Measurements from ENCODE around the gene C21orf91.

C21orf91 gene

DNA sequence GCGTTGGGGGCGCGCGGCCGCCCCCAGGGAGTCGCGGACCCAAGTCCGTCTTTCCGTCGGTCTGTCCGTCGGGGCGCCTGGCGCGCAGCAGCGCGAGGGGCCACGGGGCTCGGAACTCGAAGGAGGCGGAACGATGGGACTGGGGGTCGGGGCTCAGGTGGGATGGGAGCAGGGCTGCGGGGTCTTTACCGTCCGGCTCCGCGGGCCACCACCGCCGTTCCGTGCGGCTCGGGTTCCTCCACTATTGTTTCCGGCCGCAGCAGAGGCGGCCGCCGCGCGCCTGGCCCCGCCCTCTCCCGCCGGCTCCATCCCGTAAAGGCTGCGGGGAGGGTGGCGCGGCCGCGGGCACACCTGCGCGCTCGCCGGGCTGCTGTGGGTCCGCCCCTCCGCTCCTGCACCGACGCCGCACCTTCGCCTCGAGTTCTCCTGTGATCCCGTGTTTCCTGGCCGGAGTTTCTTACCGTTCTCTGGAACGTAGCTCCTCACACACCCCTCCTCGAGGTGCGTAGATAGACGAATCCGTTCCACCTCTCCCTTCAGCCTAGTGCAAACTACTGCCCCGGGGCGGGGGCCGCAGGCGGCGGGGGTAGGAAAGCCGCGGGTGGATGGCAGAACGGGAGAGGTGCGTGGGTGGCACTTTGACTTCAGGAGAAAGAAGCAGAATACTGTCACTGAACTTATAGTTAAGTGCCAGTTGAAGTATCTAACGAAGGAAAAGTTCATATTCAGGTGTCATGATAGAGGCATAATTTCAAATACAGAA, at the start of gene C21orf91:
TSS of gene C21orf91 (minus strand) at position 243 of the 763 bp plus-strand sequence. CDS start 1,038 bp downstream, outside the sequence.
- peak; percentile 74 to 89 for DNase-seq

DNA sequence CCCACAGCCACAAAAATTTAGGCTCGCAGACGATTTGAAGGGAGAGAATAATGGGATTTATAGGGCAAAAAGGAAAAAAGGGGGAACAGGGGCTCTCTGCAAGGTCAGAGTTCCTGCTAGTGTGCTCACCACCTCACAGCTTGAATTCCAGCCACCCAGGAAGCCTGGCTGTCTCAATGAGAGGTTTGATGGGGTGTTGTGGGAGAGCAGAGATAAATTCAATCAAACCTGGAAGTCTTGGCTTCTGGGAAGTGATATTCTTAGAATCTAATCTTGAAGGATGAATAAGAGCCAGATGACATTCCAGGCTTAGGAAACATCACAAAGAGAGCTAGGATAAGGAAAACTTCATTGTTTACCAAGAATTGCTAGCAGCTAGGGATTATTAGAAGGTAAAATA, 47.4 kb upstream of the C21orf91 start:
- no peak for DNase-seq

DNA sequence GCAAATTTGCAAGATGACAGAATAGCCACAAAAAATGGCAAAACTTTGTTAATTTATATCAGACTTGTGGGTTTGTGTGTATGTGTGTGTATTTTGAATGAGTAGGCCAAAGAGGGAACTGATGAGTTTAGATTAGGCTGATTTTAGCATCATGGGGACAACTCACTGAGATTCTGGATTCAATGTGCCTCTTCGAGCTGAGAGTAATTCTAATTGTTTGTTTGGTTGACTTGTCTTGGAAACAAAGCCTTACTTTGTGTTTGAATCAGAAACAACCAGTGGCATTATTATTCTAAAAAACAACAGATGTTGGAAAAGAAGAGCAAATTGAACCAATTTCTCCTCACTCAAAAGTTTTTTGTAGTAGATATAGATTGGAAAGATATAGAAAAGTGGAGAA, 40.5 kb upstream of the C21orf91 start:
- no peak for DNase-seq

DNA sequence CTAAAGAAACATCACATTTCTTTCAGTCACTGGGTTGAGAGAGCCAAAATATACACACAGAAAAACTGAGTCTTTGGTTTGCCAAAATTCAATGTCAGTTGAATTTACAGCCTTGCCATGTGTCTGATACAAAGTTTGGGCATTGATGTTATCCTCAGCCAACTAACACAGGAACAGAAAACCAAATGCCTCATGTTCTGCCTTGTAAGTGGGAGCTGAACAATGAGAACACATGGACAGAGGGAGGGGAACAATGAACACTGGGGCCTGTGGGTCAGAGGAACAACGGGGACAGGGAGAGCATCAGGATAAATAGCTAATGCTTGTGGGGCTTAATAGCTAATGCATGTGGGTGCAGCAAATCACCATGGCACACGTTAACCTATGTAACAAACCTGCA, 39.6 kb upstream of the C21orf91 start:
- DNase-seq = no peak

DNA sequence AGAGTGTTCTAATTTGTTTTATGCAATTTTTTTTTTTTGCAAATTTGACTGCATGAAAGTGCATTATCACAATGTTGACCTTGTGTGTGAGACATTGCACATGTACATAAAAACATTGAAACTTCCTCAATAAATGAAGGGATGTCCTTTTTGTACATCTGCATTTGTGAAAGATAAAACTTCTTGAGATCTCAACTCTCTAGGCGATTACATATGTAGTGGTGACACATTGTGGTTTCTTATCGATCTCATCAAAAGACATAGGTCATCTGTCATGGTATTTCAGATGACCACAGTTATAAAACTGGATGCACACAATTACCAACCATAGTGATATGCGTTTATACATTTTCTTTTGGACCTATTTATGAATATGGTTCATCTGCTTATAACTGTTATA, 35.6 kb upstream of the C21orf91 start:
- DNase-seq = no peak

DNA sequence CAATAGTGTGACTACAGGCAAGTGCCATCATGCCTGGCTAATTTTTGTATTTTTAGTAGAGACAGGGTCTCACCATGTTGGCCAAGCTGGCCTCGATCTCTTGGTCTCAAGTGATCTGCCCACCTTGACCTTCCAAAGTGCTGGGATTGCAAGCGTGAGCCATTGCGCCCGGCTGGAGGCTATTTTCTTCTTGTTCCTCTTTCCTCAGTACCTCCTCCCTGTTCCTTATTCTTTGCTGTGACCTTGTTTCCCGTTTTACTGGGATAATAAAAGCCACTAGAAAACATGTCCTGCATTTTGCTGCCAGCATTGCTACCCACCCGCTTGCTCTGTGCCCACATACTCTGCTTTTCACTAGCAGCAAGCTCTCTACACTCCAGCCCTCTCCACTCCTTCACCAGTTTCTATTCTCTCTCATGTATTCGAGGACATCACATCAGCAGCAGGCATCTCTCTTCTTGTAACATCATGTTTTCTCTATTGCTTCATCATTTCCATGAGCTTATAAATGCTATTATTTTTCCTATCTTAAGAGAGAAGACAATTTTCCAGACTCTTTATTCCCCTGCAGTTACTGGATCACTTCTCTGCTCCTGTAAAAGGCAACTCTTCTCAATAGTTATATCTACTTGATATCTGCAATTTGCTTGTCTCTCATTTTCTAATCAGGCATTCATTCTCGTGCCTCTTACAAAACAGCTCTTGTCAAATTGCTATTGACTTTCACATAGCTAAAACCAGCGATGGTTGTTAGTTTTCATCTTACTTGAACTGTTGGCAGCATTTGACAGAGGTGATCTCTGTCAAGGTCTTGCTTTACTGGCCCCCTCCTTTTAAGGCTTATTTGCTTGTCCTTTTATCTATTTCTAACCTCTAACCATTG, 34.5 kb upstream of the C21orf91 start:
- no peak for DNase-seq

DNA sequence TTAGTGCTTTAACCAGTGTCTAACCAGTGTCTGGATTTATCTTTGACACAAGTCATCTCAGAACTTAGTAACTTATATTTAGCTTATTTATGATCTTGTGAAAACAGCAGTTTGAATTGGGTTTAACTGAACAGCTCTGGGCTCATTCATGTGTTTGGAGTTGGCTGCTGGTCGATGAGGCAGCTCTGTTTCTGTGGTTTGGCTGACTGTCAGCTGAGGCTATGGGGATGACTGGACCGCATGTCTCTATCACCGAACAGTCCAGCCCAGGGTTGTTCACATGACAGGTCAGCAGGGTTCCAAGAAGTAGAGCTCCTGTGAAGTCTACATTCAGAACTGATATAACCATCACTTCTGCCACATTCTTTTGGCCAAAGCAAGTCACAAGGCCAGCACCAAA, 29.1 kb upstream of the C21orf91 start:
- no peak for DNase-seq

DNA sequence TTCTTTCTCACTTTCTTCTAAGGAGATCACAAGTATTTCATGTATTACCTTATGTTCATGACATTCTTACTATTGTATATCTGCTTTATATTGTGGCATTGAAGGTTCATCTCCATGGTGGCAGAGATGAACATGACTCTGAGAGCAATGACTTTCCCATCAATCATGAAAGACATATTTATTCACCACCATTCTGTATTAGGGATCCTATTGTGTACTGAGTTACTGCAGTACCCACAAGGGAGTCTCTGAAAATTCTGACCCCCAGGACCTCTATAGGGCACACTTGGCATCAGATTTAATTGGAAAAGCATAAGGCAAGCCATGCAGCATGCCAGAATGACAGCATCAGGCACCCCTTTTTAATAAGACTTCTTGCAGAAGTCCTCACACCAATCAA, 21.9 kb upstream of the C21orf91 start:
- DNase-seq = no peak

DNA sequence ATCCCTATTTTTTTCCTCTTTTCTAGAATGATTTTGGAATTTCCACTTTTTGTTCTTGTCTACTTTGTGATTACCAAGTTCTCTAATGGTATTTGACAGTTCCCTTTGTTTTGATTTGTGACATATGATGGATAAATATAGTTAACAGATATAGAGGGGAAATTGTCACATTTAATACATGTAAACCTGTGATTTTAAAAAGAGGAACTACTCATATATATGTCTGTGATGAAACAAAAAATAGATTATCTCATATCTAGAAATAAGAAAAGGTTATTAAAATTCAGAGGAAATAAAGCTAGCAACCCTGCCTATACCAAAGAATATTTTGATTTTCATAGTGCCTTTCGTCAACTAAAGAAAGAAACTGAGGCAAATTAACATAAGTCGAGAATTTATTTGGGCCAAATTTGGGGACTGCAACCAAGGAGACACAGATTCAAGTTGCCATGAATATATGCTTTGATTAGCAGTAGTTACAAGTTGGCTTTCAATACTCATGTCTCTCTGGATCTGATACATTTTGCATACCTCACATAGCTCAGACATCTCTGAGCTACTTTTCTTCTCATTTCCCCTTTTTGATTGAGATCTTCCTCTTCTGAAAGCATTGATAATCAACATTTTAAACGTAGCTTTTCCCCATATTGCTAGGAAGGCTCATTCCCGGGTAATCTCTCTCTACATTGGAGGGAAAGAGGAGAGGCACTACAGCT, 15.6 kb upstream of the C21orf91 start:
- DNase-seq = no peak

DNA sequence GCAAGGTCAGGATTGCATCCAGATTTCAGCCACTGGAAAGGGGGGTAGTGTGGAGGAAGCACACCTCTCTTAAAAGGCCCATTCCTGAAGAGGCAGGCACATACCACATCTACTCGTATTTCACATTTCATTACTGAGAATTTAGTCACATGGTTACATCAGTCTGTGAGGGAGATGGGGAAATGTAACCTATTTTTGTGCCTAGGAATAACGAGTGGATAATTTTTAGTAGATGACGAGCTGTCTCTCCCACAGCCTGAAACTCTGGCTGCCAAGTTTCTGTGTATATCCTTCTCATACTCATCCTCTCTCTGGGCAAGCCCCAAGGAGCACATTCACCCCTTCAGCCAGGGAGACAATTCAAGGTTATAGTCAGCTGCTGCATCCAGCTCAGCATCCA, 10.3 kb upstream of the C21orf91 start:
- no peak for DNase-seq

DNA sequence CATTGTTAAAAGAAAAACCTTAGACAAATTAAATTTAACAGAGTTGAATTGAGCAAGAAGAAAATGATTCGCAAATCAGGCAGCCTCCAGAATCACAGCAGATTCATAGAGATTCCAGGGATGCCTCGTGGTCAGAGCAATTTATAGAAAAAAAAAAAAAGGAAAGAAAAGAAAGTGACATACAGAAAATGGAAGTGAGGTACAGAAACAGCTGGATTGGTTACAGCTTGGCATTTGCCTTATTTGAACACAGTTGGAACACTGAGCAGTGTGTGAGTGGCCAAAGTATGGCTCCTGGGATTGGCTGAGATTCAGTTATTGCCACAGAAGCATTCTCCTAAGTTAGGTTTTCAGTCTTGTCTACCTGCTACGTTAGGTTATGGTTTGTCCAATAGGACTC, 9.1 kb upstream of the C21orf91 start:
- DNase-seq = no peak

DNA sequence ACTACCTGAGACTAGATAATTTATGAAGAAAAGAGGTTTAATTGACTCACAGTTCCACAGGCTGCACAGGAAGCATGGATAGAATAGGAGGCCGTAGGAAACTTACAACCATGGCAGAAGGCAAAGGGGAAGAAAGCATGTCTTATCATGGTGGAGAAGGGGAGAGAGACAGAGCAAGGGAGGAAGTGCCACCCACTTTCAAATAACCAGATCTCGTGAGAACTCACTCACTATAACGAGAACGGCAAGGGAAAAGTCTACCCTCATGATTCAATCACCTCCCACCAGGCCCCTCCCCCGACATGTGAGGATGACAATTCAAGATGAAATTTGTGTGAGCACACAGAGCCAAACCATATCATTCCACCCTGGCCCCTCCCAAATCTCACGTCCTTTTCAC, 4.7 kb upstream of the C21orf91 start:
- no peak for DNase-seq

DNA sequence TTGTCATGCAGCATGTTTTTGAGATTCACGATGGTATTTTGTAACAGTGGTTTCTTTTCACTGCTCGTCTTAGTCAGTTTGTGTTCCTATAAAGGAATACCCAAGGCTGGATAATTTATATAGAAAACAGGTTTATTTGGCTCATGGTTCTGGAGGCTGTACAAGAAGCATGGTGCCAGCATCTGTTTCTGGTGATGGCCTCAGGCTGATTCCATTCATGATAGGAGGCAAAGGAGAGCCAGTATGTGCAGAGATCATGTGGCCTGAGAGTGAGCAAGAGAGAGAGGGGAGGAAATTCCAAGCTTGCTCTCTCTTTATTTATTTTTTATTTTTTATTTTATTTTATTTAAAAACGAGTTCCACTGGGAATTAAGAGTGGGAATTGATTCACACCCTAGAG, 2.0 kb upstream of the C21orf91 start:
- no peak for DNase-seq

DNA sequence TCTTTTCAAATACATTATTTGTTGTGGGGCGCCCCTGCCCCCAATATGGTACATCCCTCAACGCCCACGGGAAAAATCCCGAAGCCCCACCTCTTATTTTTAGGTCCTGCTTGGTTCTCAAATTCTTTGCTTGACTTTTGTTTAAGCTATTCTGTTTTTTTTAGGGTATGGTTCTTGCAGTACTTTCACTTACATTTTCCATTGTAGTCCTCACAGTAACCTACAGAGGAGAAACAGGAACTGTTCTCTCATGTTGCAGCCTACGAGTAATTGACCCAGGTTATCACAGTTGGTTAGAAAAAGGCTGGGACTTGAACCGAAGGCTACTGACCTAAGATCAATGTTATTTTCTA, 697 bp upstream of the C21orf91 start:
- DNase-seq = peak in 1 of 2 experiments; percentile 81

DNA sequence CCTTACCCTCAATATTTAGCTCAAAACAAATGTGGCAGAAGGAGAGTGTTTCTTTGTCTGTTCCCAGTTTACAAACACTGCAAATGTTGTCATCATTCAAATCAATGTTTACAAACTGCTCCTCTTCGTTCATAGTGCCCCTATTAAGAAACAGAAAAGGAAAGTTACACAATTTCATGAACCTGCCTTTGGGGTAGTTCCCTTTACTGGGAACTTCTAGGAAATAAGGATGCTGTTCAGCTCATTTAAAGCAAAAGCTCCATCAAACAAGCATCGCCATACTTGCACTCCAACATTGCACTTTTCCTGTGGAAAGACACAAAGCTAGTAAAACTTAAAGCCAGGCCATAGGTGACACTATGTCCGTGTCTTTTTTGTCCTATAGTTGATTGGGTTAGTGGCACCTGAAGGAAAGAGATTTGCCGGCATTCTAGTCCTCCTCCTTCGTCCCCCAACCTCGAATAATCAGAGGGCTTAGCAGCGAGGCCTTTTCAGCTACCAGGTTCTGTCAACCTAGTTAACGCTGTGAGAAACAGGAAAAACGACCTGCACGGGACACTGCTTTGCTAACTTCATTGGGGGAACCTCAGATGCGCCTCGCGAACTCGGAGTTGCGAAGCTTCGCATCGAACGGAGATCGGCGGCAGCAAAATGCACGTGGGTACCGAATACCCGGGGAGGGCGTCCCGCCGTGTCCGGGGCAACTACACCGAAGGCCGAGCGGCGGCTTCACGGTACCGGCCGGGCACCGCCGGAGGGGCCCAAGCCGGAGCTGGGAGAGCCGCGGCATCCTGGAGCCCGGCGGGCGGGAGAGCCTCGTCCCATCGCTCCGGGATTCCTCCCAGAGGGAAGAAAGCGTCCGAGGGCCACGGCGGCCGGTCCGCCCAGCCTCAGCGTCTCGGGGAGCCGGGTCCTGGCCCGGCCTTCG, 706 bp downstream of the C21orf91 start:
- DNase-seq = peak; percentile 28 to 51

DNA sequence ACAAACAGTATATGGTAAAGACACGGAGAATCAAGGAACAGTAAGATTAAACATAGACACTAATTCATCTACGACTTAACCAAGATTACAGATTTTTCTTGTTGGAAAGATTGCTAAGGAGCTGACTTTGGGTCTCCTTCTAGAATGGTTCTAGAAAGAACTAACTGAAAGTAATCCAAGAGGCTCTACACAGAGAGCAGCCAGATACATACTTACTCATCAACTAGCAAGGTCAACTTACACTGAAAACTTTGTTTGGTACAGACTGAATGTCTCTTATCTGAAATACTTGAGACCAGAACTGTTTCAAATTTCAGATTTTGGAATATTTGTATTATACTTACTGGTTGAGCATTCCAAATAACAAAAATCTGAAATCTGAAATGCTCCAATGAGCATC, 5.8 kb downstream of the C21orf91 start:
- DNase-seq = no peak

DNA sequence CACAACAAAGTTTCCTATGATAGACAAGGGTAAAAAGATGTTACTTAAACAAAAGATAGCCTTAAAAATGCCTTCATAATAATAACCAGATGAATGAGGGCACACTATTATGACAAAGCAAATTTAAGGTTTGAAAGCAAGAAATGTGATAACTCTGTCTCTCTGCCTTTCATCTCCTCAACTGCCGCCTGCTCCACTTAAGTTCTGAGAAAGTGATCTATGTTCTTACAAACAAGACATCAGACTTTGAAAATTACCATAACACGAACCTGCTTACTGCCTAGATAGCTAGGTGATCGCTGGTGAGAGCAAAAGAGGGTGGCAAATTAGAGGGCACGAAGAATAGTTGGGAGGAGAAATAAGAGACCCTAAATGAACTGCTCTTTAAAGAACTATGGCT, 13.2 kb downstream of the C21orf91 start:
- no peak for DNase-seq

DNA sequence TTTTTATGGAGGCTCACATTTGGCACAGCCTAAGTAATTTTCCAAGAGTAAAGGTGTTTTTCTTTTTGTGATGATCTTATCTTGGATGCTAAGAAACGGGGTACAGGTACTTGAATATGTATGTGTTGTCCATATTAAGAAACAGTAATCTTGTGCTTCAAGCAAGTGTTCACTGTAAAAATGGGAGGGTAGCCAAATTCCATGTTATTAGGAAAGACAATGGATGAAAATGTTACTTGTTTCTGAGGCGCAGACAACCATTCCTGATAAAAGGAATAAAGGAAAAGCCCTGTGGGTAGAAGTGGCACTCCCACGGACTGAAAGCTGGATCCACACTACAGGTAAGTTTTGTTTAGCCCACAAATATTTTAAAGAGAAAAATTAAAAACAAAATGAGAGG, 15.6 kb downstream of the C21orf91 start:
- DNase-seq = no peak

DNA sequence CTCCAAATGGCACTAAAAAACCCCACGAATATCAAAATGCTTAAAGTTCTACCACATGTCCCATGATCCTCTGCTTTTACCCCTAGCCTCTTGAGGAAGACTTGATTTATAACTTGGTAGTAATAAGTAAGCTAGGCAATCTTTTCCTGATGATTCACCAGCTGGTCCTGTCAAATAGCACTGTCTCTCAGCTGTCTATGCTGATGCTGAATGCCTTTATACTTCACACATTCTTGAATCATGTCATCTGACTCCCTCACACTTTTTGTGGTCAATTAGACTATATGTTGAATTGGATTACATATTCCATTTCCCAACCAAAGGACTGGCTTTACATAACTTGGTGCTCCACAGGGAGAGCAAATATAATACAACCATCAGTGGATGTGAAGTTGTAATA, 16.6 kb downstream of the C21orf91 start:
- no peak for DNase-seq

DNA sequence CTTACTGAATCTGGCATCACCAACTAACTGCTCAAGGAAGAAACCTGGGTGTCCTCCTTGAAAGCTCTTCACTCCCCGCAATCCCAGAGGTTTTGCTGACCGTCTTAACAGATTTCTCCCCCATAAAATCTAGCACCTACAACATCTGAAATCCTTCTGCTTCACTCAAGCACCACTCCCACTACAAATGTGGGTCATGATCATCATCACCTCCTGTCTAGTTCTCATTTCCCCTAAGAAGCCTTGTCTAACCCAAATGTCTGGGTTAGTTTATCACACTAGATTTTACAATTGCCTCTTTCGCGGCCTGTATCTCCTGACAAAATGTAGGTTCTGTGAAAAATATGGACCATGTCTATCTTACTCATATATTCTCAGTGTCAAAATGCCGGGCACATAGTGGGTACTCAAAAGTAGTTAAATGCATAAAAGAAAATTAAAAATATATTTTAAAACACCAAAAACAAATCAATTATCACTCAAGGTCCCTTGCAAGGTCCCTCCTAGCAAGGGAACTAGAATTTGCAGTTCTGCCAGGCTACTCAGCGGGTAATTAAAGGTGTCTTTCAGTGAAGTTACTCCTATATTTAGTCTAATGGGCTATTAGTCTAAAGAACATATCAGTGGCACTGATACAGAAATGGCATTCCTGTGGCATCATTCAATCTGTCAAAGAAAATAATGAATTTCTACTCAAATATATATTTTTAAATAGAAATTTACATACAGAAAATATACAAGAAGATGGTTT, 19.6 kb downstream of the C21orf91 start:
- no peak for DNase-seq

DNA sequence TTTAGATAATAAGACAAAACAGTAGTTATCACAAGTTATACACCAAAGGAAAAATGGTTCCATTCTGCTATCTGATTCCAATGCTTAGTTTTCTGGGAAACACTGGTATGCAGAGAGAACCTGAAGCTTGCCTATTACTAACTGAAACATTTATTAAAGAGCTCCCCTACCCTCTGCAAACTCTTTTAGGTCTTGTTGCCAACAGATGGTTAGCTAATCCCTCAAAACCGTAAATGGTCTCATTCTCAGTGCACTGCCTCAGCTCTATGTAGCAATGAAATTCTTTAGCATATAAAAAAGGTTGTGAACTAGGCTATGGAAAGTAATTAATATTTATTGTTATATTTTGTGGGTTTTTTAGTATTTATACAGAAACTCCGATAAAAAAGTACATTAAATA, 20.4 kb downstream of the C21orf91 start:
- peak; percentile 4 to 79 for DNase-seq

DNA sequence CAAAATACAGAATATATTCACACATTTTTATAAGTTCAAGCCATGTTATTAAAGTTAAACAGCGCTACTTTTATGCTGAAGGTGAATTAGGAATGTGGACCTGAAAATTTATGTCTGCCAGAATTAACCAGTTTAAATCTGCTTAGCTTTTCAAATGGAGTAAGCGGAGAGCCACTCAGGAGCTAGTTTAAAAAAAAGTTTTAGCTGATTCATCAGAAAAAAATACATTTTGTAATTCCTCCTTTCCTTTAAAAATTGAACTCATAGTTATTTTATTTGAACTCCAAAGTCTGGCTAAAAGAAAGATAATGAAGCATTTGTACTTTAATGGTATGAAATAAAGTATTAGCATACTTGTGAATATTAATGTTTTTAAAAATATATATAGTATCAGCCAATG, 21.2 kb downstream of the C21orf91 start:
- DNase-seq = no peak

Data from NCI-H524 (cell line).